ENCODE data around the gene NFKBIE. TPM values are rescaled to one million over a fixed set of nuclear protein-coding genes. Genes with fewer than 3 reads are reported as not detected.

Gene NFKBIE
- total RNA-seq, 6 experiments from 2014 or later = 2.5 to 30.2 (median 10.8) TPM

DNA sequence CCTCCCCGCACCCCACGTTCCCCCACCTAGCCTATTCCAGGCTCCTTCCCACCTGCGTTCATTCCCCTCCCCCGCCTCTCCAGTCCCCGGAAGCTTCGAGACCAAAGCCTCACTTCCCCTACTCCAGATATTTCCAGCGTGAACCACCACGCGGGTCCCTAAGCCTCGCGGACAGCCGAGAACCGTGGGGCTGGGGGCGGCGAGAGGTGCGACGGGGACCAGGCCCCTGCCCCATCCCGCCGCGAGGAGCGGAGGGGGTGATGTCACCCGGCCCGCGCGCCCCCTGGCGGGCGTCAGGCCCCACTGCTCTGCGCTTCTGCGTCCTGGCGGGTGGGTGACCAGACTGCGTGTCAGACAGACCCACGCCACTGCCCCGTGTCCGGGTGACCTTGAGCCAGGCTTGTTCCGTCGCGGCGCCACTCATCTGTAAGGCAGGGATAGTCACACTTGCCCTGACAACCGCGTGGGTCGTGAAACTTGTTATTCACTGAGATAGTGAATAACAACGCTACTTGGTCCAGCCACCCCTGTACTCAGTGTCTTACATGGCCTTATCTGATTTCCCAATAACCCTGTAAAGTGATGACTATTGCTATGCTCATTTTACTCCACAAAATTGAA, 27.4 kb downstream of the NFKBIE start:
- DNase-seq = peak; percentile 85 to 88 (median 85)
- intact Hi-C loops (cut with DNase I) = loop anchor here in 1 of 2 donors (10.0 kb wide), 2 partner anchors 63 to 133 kb away; no protein-coding TSS in a partner anchor
- no peaks in the 10 kb centered on the region for H3K27me3 ChIP-seq
- 0% methylated on average over 10 of the region's 42 CpGs for WGBS (ENCODE audit: insufficient coverage, low coverage, low lambda C conversion rate, missing lambda C conversion rate)
- peak overlapping the region; percentile 97 to 99 (median 98) for H3K27ac ChIP-seq
- peak; percentile 67 to 81 (median 72) for ATAC-seq
- TF ChIP-seq POLR2A (IDR thresholded peaks at IDR 0.05) = no peak
- TF ChIP-seq, protein P1, sequence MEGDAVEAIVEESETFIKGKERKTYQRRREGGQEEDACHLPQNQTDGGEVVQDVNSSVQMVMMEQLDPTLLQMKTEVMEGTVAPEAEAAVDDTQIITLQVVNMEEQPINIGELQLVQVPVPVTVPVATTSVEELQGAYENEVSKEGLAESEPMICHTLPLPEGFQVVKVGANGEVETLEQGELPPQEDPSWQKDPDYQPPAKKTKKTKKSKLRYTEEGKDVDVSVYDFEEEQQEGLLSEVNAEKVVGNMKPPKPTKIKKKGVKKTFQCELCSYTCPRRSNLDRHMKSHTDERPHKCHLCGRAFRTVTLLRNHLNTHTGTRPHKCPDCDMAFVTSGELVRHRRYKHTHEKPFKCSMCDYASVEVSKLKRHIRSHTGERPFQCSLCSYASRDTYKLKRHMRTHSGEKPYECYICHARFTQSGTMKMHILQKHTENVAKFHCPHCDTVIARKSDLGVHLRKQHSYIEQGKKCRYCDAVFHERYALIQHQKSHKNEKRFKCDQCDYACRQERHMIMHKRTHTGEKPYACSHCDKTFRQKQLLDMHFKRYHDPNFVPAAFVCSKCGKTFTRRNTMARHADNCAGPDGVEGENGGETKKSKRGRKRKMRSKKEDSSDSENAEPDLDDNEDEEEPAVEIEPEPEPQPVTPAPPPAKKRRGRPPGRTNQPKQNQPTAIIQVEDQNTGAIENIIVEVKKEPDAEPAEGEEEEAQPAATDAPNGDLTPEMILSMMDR (IDR thresholded peaks at IDR 0.05) = peak; percentile 97 to 99 (median 98)
- no peaks in the 10 kb centered on the region for H3K9me3 ChIP-seq
- H3K4me3 ChIP-seq = peak overlapping the region; percentile 44 to 67 (median 62)
- peaks cover 0 to under 1% (median 0%) of the 10 kb centered on the region in 4 donors for H3K36me3 ChIP-seq
- peaks cover 0 to 42% (median 21%) of the 10 kb centered on the region in 4 donors for H3K4me1 ChIP-seq

DNA sequence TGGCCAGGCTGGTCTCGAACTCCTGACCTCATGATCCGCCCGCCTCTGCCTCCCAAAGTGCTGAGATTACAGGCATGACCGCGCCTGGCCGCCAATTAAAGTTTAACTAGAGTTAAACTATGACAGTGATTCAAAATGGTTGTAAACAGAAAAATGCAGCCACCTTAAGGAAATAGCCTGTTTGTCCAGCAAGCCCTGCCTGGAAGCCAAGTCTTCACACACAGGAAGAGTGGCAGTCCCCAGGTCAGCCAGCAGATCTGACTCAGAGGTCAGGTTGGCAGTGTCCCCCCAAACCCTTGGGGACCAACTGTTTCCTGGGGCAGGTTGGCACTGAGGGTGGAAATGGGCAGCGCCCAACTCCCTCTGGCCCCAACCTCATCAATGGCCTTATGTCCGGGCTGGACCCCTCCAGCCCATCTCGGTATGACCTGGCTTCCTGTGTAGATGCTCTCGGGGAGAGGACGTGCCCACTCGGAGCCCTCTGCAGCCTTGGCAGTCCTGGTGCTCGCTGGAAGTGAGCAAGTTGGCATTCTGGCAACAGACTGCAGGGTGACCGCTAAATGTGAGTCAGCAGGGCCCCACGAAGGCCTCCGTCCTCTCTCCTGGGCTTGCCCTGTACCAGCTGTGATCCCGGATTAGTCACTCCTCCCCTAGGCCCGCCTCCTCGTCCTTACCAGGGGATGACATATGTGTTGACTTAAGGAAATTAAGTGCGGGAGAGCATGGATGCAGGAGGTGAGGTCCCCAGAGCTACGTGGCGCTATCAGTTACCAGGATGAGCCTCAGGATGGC, 28.1 kb downstream of the NFKBIE start:
- DNase-seq (peak; percentile 93 to 96 (median 96)), ATAC-seq (peak; percentile 80 to 92 (median 84))
- intact Hi-C loops (cut with DNase I) = loop anchor here in 1 of 2 donors (10.0 kb wide), 2 partner anchors 62 to 132 kb away; no protein-coding TSS in a partner anchor
- peaks cover 0 to 8% (median 0%) of the 10 kb centered on the region in 4 donors for H3K36me3 ChIP-seq
- H3K27ac ChIP-seq = peak overlapping the region; percentile 97 to 99 (median 98)
- no peaks in the 10 kb centered on the region for H3K27me3 ChIP-seq
- 9% methylated on average over 14 of the region's 22 CpGs for WGBS (ENCODE audit: insufficient coverage, low coverage, low lambda C conversion rate, missing lambda C conversion rate)
- TF ChIP-seq, protein P1 (IDR thresholded peaks at IDR 0.05) = no peak
- TF ChIP-seq POLR2A (IDR thresholded peaks at IDR 0.05) = peak; percentile 94
- H3K9me3 ChIP-seq = no peaks in the 10 kb centered on the region
- peaks cover 0 to 45% (median 23%) of the 10 kb centered on the region in 4 donors for H3K4me1 ChIP-seq
- peak overlapping the region; percentile 44 to 67 (median 62) for H3K4me3 ChIP-seq

DNA sequence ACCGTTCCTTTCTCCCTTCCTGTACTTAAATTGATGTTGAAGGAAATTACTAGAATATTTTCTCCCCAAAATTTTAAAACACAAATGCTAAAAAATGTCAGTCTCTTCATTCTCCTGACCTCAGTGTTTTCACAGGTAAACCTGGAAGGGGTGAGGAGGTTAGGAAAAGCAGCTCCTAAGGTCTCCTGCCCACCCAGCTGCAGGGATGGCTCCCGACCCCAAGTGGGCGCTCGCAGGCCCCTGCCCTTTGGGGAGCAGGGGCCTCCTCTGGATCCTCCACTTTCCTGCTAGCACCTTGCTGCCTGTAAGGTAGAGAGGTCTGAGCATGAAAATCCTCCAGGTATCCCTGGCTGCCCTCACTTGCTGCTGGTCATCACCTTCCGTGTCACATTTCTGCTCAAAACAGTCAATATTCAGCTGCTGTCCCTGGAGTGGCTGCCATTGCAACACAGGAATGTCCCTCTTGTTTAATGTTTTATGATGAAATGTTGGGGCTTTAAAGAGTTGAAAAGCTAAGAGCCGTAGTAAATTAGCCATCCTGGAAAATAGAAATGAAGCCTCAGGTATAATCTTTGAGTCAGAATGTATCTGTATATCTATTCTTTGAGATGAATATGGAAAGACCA, 29.3 kb downstream of the NFKBIE start:
- TF ChIP-seq, protein P1 (IDR thresholded peaks at IDR 0.05) = peak in 3 of 4 donors; percentile 4 to 24 (median 5)
- TF ChIP-seq POLR2A (IDR thresholded peaks at IDR 0.05) = no peak
- peak overlapping the region; percentile 97 to 99 (median 98) for H3K27ac ChIP-seq
- intact Hi-C loops (cut with DNase I) = loop anchor here in 1 of 2 donors (10.0 kb wide), 2 partner anchors 61 to 131 kb away; no protein-coding TSS in a partner anchor
- no peaks in the 10 kb centered on the region for H3K27me3 ChIP-seq
- DNase-seq (peak in 2 of 3 donors; percentile 58 to 75), ATAC-seq (peak; percentile 0 to 19 (median 8))
- 53% methylated on average over 5 of the region's 6 CpGs for WGBS (ENCODE audit: insufficient coverage, low coverage, low lambda C conversion rate, missing lambda C conversion rate)
- no peak overlapping the region for H3K4me3 ChIP-seq
- H3K4me1 ChIP-seq = peaks cover 0 to 45% (median 23%) of the 10 kb centered on the region in 4 donors
- H3K36me3 ChIP-seq = peaks cover 0 to 12% (median 0%) of the 10 kb centered on the region in 4 donors
- no peaks in the 10 kb centered on the region for H3K9me3 ChIP-seq

DNA sequence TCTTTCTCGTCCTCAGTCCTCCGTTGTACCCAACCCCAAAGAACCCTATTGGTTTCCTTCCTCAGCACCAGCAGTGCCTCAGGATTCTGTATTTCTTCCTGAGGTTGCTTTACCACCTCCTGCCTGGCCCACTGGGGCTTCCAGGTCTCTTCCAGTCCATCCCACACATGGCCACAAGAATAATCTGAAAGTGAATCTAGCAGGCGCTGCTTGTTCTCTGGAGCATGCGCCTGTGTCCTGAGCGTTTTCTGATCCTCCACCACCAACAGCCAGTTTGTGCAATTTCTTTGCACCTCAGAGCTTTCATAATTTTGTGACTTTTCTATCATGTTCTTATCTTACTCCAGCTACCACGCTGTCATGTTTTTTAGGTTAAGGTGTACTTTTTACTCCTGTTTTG, 30.1 kb downstream of the NFKBIE start:
- intact Hi-C loops (cut with DNase I) = loop anchor here in 1 of 2 donors (10.0 kb wide), 2 partner anchors 60 to 130 kb away; no protein-coding TSS in a partner anchor
- ATAC-seq (no peak), DNase-seq (no peak)
- H3K36me3 ChIP-seq = peaks cover 0 to 12% (median 0%) of the 10 kb centered on the region in 4 donors
- TF ChIP-seq, protein P1 (IDR thresholded peaks at IDR 0.05) = no peak
- no peak for TF ChIP-seq POLR2A (IDR thresholded peaks at IDR 0.05)
- H3K9me3 ChIP-seq = no peaks in the 10 kb centered on the region
- peak overlapping the region; percentile 64 to 98 (median 97) for H3K27ac ChIP-seq
- H3K4me1 ChIP-seq = peaks cover 0 to 48% (median 23%) of the 10 kb centered on the region in 4 donors
- no peak overlapping the region for H3K4me3 ChIP-seq
- 38% methylated on average over 5 of the region's 6 CpGs for WGBS (ENCODE audit: insufficient coverage, low coverage, low lambda C conversion rate, missing lambda C conversion rate)
- no peaks in the 10 kb centered on the region for H3K27me3 ChIP-seq

Data from right lobe of liver (tissue), 6 donors.